ENCODE measurements around the gene COL16A1.
"Not testable (repeated sequence)": the region's sequence is repeated elsewhere in the genome, so short reads cannot be mapped to it uniquely, and the experiment has no call there.

Gene COL16A1

GRCh38 chr1:31707059-31707600 is 3.3 kb upstream of the COL16A1 start:
- not testable (repeated sequence) for FAIRE-seq; DNase-seq (ENCODE audit: low spot score)

- FAIRE-seq: peak; percentile 17
- DNase-seq (ENCODE audit: low spot score): no peak
These were observed 2.7 kb upstream of the COL16A1 start for GRCh38 chr1:31706384-31707058.

GRCh38 chr1:31705080-31705866 is 1.5 kb upstream of the COL16A1 start:
- no peak for FAIRE-seq
- peak; percentile 60 for DNase-seq (ENCODE audit: low spot score)

GRCh38 chr1:31704271-31705079 is 658 bp upstream of the COL16A1 start:
- FAIRE-seq: no peak

GRCh38 chr1:31702836-31703404 is 897 bp downstream of the COL16A1 start:
- DNase-seq (ENCODE audit: low spot score): no peak
- peak; percentile 96 for FAIRE-seq

More at GRCh38 chr1:31704271-31705079, 658 bp upstream of the COL16A1 start:
- DNase-seq (ENCODE audit: low spot score): no peak

GRCh38 chr1:31701091-31701736 is 2.6 kb downstream of the COL16A1 start:
- FAIRE-seq (peak; percentile 95), DNase-seq (ENCODE audit: low spot score) (peak; percentile 88)

GRCh38 chr1:31700468-31701090 is 3.2 kb downstream of the COL16A1 start:
- FAIRE-seq: peak; percentile 91
- DNase-seq (ENCODE audit: low spot score): no peak

- no peak for DNase-seq (ENCODE audit: low spot score)
- peak; percentile 70 for FAIRE-seq
These were observed 4.4 kb downstream of the COL16A1 start for GRCh38 chr1:31699341-31699891.

- FAIRE-seq (peak; percentile 13), DNase-seq (ENCODE audit: low spot score) (no peak)
These were observed 6.3 kb downstream of the COL16A1 start for GRCh38 chr1:31697369-31697984.

GRCh38 chr1:31696242-31696641 is 7.6 kb downstream of the COL16A1 start:
- DNase-seq (ENCODE audit: low spot score) (no peak), FAIRE-seq (no peak)

- DNase-seq (ENCODE audit: low spot score): no peak
- no peak for FAIRE-seq
These were observed 8.5 kb downstream of the COL16A1 start for GRCh38 chr1:31695327-31695726.

GRCh38 chr1:31694964-31695313 is 8.9 kb downstream of the COL16A1 start:
- DNase-seq (ENCODE audit: low spot score) (no peak), FAIRE-seq (no peak)

GRCh38 chr1:31694069-31694963 is 9.5 kb downstream of the COL16A1 start:
- FAIRE-seq: peak; percentile 30
- DNase-seq (ENCODE audit: low spot score): no peak

GRCh38 chr1:31693231-31693630 is 10.6 kb downstream of the COL16A1 start:
- DNase-seq (ENCODE audit: low spot score): no peak
- no peak for FAIRE-seq

GRCh38 chr1:31691951-31692350 is 11.9 kb downstream of the COL16A1 start:
- DNase-seq (ENCODE audit: low spot score) (no peak), FAIRE-seq (no peak)

GRCh38 chr1:31691446-31691845 is 12.4 kb downstream of the COL16A1 start:
- FAIRE-seq (no peak), DNase-seq (ENCODE audit: low spot score) (no peak)

GRCh38 chr1:31690921-31691320 is 12.9 kb downstream of the COL16A1 start:
- DNase-seq (ENCODE audit: low spot score): no peak
- no peak for FAIRE-seq

GRCh38 chr1:31689854-31690253 is 14.0 kb downstream of the COL16A1 start:
- peak; percentile 92 for DNase-seq (ENCODE audit: low spot score)
- no peak for FAIRE-seq

- FAIRE-seq (no peak), DNase-seq (ENCODE audit: low spot score) (no peak)
These were observed 14.4 kb downstream of the COL16A1 start for GRCh38 chr1:31689379-31689778.

All from urothelium cell line (cell line).